Activated naive CD4-positive, alpha-beta T cell treated with anti-CD3 and anti-CD28 coated beads, Interleukin-2, amount 50 U/mL, for 24 hours (primary cell): Measurements from ENCODE around the gene ABCC4.
"Not testable (repeated sequence)": the region's sequence is repeated elsewhere in the genome, so short reads cannot be mapped to it uniquely, and the experiment has no call there.

Experiments
- H3K27ac Mint-ChIP-seq: one replicate; pipeline ENCODE4 v1.8.0; 2021; ENCODE audit warnings: mild to moderate bottlenecking, mixed read lengths
- H3K27me3 Mint-ChIP-seq: one replicate; pipeline ENCODE4 v1.8.0; 2021; ENCODE audit warnings: mixed read lengths
- H3K36me3 Mint-ChIP-seq: one replicate; pipeline ENCODE4 v1.8.0; 2021; ENCODE audit warnings: mixed read lengths
- H3K4me1 Mint-ChIP-seq: one replicate; pipeline ENCODE4 v1.8.0; 2021; ENCODE audit warnings: mixed read lengths
- H3K4me3 Mint-ChIP-seq: one replicate; pipeline ENCODE4 v1.8.0; 2021; ENCODE audit warnings: mild to moderate bottlenecking, mixed read lengths
- H3K9me3 Mint-ChIP-seq: one replicate; pipeline ENCODE4 v1.8.0; 2021; ENCODE audit warnings: mixed read lengths

ABCC4 gene

GRCh38 chr13:95317039-95317989, 16.1 kb upstream of the ABCC4 start:
- H3K4me1 Mint-ChIP-seq, result no peaks in the 10 kb centered on the region
- H3K9me3 Mint-ChIP-seq, result no peaks in the 10 kb centered on the region
- H3K27me3 Mint-ChIP-seq, result peaks cover under 1% of the 10 kb centered on the region
- H3K36me3 Mint-ChIP-seq, result no peaks in the 10 kb centered on the region
- no peak overlapping the region for H3K4me3 Mint-ChIP-seq
- no peak overlapping the region for H3K27ac Mint-ChIP-seq

- Mint-ChIP-seq H3K27me3 (peaks cover 2% of the 10 kb centered on the region), H3K36me3 (no peaks in the 10 kb centered on the region), H3K27ac (no peak overlapping the region), H3K4me1 (no peaks in the 10 kb centered on the region), H3K4me3 (no peak overlapping the region), H3K9me3 (no peaks in the 10 kb centered on the region)
These were observed 14.5 kb upstream of the ABCC4 start for GRCh38 chr13:95315752-95316151.

- peaks cover 5% of the 10 kb centered on the region for H3K4me1 Mint-ChIP-seq
- H3K27ac Mint-ChIP-seq, result no peak overlapping the region
- H3K9me3 Mint-ChIP-seq, result no peaks in the 10 kb centered on the region
- H3K36me3 Mint-ChIP-seq, result no peaks in the 10 kb centered on the region
- H3K4me3 Mint-ChIP-seq, result no peak overlapping the region
- H3K27me3 Mint-ChIP-seq, result peaks cover 2% of the 10 kb centered on the region
These were observed 6.3 kb upstream of the ABCC4 start for GRCh38 chr13:95307507-95307906.

- no peaks in the 10 kb centered on the region for H3K36me3 Mint-ChIP-seq
- H3K4me1 Mint-ChIP-seq, result peaks cover 24% of the 10 kb centered on the region
- no peaks in the 10 kb centered on the region for H3K9me3 Mint-ChIP-seq
- no peaks in the 10 kb centered on the region for H3K27me3 Mint-ChIP-seq
- H3K27ac Mint-ChIP-seq, result no peak overlapping the region
- no peak overlapping the region for H3K4me3 Mint-ChIP-seq
These were observed 3.2 kb upstream of the ABCC4 start for GRCh38 chr13:95304453-95304852.

- H3K9me3 Mint-ChIP-seq, result no peaks in the 10 kb centered on the region
- H3K27me3 Mint-ChIP-seq, result no peaks in the 10 kb centered on the region
- no peaks in the 10 kb centered on the region for H3K36me3 Mint-ChIP-seq
- peak overlapping the region; percentile 51 for H3K27ac Mint-ChIP-seq
- H3K4me1 Mint-ChIP-seq, result peaks cover 34% of the 10 kb centered on the region
- peak overlapping the region; percentile 86 for H3K4me3 Mint-ChIP-seq
These were observed 730 bp upstream of the ABCC4 start for GRCh38 chr13:95301968-95302393.

GRCh38 chr13:95300625-95301182, 547 bp downstream of the ABCC4 start:
- Mint-ChIP-seq H3K4me1 (peaks cover 34% of the 10 kb centered on the region), H3K4me3 (peak overlapping the region; percentile 95)

GRCh38 chr13:95298971-95299621, 2.2 kb downstream of the ABCC4 start:
- Mint-ChIP-seq H3K9me3 (no peaks in the 10 kb centered on the region), H3K4me1 (peaks cover 34% of the 10 kb centered on the region), H3K36me3 (no peaks in the 10 kb centered on the region), H3K27ac (peak overlapping the region; percentile 70), H3K27me3 (no peaks in the 10 kb centered on the region), H3K4me3 (peak overlapping the region; percentile 95)

More at GRCh38 chr13:95300625-95301182, 547 bp downstream of the ABCC4 start:
- H3K36me3 Mint-ChIP-seq, result no peaks in the 10 kb centered on the region
- H3K9me3 Mint-ChIP-seq, result no peaks in the 10 kb centered on the region
- H3K27me3 Mint-ChIP-seq, result no peaks in the 10 kb centered on the region
- H3K27ac Mint-ChIP-seq, result peak overlapping the region; percentile 96

- no peaks in the 10 kb centered on the region for H3K9me3 Mint-ChIP-seq
- peak overlapping the region; percentile 70 for H3K27ac Mint-ChIP-seq
- H3K27me3 Mint-ChIP-seq, result no peaks in the 10 kb centered on the region
- no peaks in the 10 kb centered on the region for H3K36me3 Mint-ChIP-seq
- no peak overlapping the region for H3K4me3 Mint-ChIP-seq
- H3K4me1 Mint-ChIP-seq, result peaks cover 34% of the 10 kb centered on the region
These were observed 2.9 kb downstream of the ABCC4 start for GRCh38 chr13:95298169-95298965.

- Mint-ChIP-seq H3K27me3 (no peaks in the 10 kb centered on the region), H3K9me3 (no peaks in the 10 kb centered on the region), H3K27ac (no peak overlapping the region), H3K36me3 (peaks cover under 1% of the 10 kb centered on the region), H3K4me1 (peaks cover 21% of the 10 kb centered on the region), H3K4me3 (no peak overlapping the region)
These were observed 4.8 kb downstream of the ABCC4 start for GRCh38 chr13:95296326-95296925.

GRCh38 chr13:95295026-95295425, 6.2 kb downstream of the ABCC4 start:
- Mint-ChIP-seq H3K36me3 (peaks cover 4% of the 10 kb centered on the region), H3K27me3 (no peaks in the 10 kb centered on the region), H3K9me3 (no peaks in the 10 kb centered on the region), H3K4me1 (peaks cover 15% of the 10 kb centered on the region), H3K27ac (no peak overlapping the region), H3K4me3 (no peak overlapping the region)

GRCh38 chr13:95292622-95293021, 8.6 kb downstream of the ABCC4 start:
- H3K4me3 Mint-ChIP-seq, result no peak overlapping the region
- no peak overlapping the region for H3K27ac Mint-ChIP-seq
- no peaks in the 10 kb centered on the region for H3K9me3 Mint-ChIP-seq
- no peaks in the 10 kb centered on the region for H3K27me3 Mint-ChIP-seq
- peaks cover 7% of the 10 kb centered on the region for H3K36me3 Mint-ChIP-seq
- H3K4me1 Mint-ChIP-seq, result no peaks in the 10 kb centered on the region

GRCh38 chr13:95289901-95290300, 11.3 kb downstream of the ABCC4 start:
- H3K36me3 Mint-ChIP-seq, H3K4me3 Mint-ChIP-seq, H3K27me3 Mint-ChIP-seq, H3K9me3 Mint-ChIP-seq, H3K4me1 Mint-ChIP-seq, H3K27ac Mint-ChIP-seq: not testable (repeated sequence)

- Mint-ChIP-seq H3K36me3 (peaks cover 7% of the 10 kb centered on the region), H3K9me3 (no peaks in the 10 kb centered on the region)
These were observed 12.2 kb downstream of the ABCC4 start for GRCh38 chr13:95289020-95289444.

GRCh38 chr13:95284436-95284835, 16.8 kb downstream of the ABCC4 start:
- no peak overlapping the region for H3K27ac Mint-ChIP-seq
- H3K36me3 Mint-ChIP-seq, result peaks cover 1% of the 10 kb centered on the region
- no peak overlapping the region for H3K4me3 Mint-ChIP-seq
- no peaks in the 10 kb centered on the region for H3K9me3 Mint-ChIP-seq
- no peaks in the 10 kb centered on the region for H3K27me3 Mint-ChIP-seq
- H3K4me1 Mint-ChIP-seq, result no peaks in the 10 kb centered on the region

More at GRCh38 chr13:95289020-95289444, 12.2 kb downstream of the ABCC4 start:
- Mint-ChIP-seq H3K4me1 (no peaks in the 10 kb centered on the region), H3K4me3 (no peak overlapping the region), H3K27me3 (no peaks in the 10 kb centered on the region), H3K27ac (no peak overlapping the region)

GRCh38 chr13:95279016-95279415, 22.2 kb downstream of the ABCC4 start:
- H3K36me3 Mint-ChIP-seq, result peaks cover 1% of the 10 kb centered on the region
- H3K27ac Mint-ChIP-seq, result no peak overlapping the region
- no peaks in the 10 kb centered on the region for H3K9me3 Mint-ChIP-seq
- H3K4me1 Mint-ChIP-seq, result no peaks in the 10 kb centered on the region
- H3K27me3 Mint-ChIP-seq, result no peaks in the 10 kb centered on the region
- H3K4me3 Mint-ChIP-seq, result no peak overlapping the region
